COLO829 (cell line): Measurements from ENCODE around the gene SLC66A2.

Experiments
- DNase-seq: peaks from one replicate; pipeline ENCODE4 v3.0.0; 2012; ENCODE audit warnings: low spot score

The SLC66A2 gene

GRCh38 chr18:79919089-79919488 lies 32.4 kb downstream of the SLC66A2 start:
- DNase-seq, result no peak

GRCh38 chr18:79918615-79919011 lies 32.8 kb downstream of the SLC66A2 start:
- DNase-seq, result no peak

GRCh38 chr18:79917853-79918614 lies 33.4 kb downstream of the SLC66A2 start:
- DNase-seq, result no peak

GRCh38 chr18:79917169-79917852 lies 34.1 kb downstream of the SLC66A2 start:
- DNase-seq, result no peak

GRCh38 chr18:79916546-79917168 lies 34.8 kb downstream of the SLC66A2 start:
- DNase-seq, result no peak

- no peak for DNase-seq
Observed at GRCh38 chr18:79916128-79916494, 35.3 kb downstream of the SLC66A2 start.

- DNase-seq, result no peak
Observed at GRCh38 chr18:79915161-79916127, 36.0 kb downstream of the SLC66A2 start.

- DNase-seq, result no peak
Observed at GRCh38 chr18:79914614-79915160, 36.8 kb downstream of the SLC66A2 start.

GRCh38 chr18:79912994-79913831 lies 38.2 kb downstream of the SLC66A2 start:
- DNase-seq, result no peak

- no peak for DNase-seq
Observed at GRCh38 chr18:79912409-79912991, 39.0 kb downstream of the SLC66A2 start.

GRCh38 chr18:79911344-79912270 lies 39.8 kb downstream of the SLC66A2 start:
- DNase-seq, result no peak

- no peak for DNase-seq
Observed at GRCh38 chr18:79910563-79911343, 40.7 kb downstream of the SLC66A2 start.

GRCh38 chr18:79906706-79907105 lies 44.7 kb downstream of the SLC66A2 start:
- DNase-seq, result no peak

GRCh38 chr18:79905993-79906392 lies 45.5 kb downstream of the SLC66A2 start:
- DNase-seq, result no peak

- no peak for DNase-seq
Observed at GRCh38 chr18:79905389-79905911, 46.0 kb downstream of the SLC66A2 start.

GRCh38 chr18:79904357-79905147 lies 46.9 kb downstream of the SLC66A2 start:
- DNase-seq, result no peak

- no peak for DNase-seq
Observed at GRCh38 chr18:79903787-79904356, 47.6 kb downstream of the SLC66A2 start.
